ENCODE measurements around the gene CLSTN2. TPM values are rescaled to one million over a fixed set of nuclear protein-coding genes. Genes with fewer than 3 reads are reported as not detected.
A peak's percentile ranks its signal among the peaks of the same experiment; 100 is the strongest.

CLSTN2 gene
- total and polyA plus RNA-seq, 2 donors from 2014 or later: 2.0 to 12.0 TPM

DNA sequence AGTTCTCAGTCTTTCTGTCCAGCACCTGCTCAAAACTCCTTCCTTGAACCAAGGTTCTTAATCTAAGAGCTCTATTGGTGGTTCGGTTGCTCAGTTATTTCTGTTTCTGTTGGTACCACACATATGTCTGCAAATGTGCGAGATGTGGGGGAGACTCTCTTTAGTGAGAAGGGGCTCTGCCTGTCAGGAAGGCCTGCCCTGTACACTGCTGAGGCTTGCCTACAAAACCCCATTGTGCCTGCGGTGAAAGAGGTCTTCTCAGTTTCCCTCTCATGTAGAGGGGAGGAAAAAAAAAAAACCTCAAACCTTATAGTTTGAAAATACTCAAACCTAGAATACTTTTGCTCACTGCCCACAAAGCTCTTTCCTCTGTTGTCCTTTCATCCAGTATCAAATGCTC, 142.4 kb downstream of the CLSTN2 start:
- TF ChIP-seq CTCF (IDR thresholded peaks at IDR 0.05; ENCODE audit: borderline replicate concordance, extremely low read depth, insufficient read depth): no peak
- no peak overlapping the region for H3K27ac ChIP-seq (ENCODE audit: low read depth in 2 of 2, low read length in 2 of 2)
- H3K4me3 ChIP-seq (ENCODE audit: low read length in 3 of 3): no peak overlapping the region
- H3K36me3 ChIP-seq (ENCODE audit: control insufficient read depth in 2 of 3, insufficient read depth in 3 of 3, low read length in 3 of 3): no peaks in the 10 kb centered on the region
- no peaks in the 10 kb centered on the region for H3K4me1 ChIP-seq (ENCODE audit: control insufficient read depth in 2 of 3, insufficient read depth in 2 of 3, low read depth in 1 of 3, low read length in 3 of 3)
- H3K27me3 ChIP-seq (ENCODE audit: control insufficient read depth, insufficient read depth, low read length): no peaks in the 10 kb centered on the region
- intact Hi-C loops (cut with DNase I): no loop called here
- no peaks in the 10 kb centered on the region for H3K9me3 ChIP-seq (ENCODE audit: control insufficient read depth in 2 of 3, insufficient read depth in 1 of 3, low read length in 3 of 3)
- H3K9ac ChIP-seq (ENCODE audit: low read length in 3 of 3): no peak overlapping the region
- DNase-seq (no peak), FAIRE-seq (no peak)

DNA sequence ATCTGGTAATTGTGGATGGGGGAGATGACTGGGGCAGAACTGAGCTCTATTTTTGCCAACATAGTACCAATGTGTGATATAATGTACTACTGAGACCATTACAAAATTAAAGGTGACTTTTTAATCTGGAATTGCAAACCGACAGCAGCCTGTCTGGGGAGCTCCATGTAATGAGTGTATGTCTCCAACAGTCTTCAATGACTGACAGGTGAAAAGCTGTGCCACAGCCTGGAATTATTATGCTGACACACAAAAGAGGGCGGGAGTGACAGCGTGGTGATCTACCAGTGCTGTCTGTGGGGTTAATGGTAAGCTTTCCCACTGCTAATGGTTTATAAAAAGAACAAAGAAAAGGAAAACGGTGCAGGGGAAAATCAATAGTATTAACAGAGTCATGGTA, 143.4 kb downstream of the CLSTN2 start:
- no peak overlapping the region for H3K9ac ChIP-seq (ENCODE audit: low read length in 3 of 3)
- no peaks in the 10 kb centered on the region for H3K4me1 ChIP-seq (ENCODE audit: control insufficient read depth in 2 of 3, insufficient read depth in 2 of 3, low read depth in 1 of 3, low read length in 3 of 3)
- TF ChIP-seq CTCF (IDR thresholded peaks at IDR 0.05; ENCODE audit: borderline replicate concordance, extremely low read depth, insufficient read depth): no peak
- H3K4me3 ChIP-seq (ENCODE audit: low read length in 3 of 3): no peak overlapping the region
- FAIRE-seq (no peak), DNase-seq (no peak)
- intact Hi-C loops (cut with DNase I): no loop called here
- H3K36me3 ChIP-seq (ENCODE audit: control insufficient read depth in 2 of 3, insufficient read depth in 3 of 3, low read length in 3 of 3): no peaks in the 10 kb centered on the region
- H3K27me3 ChIP-seq (ENCODE audit: control insufficient read depth, insufficient read depth, low read length): no peaks in the 10 kb centered on the region
- no peak overlapping the region for H3K27ac ChIP-seq (ENCODE audit: low read depth in 2 of 2, low read length in 2 of 2)
- no peaks in the 10 kb centered on the region for H3K9me3 ChIP-seq (ENCODE audit: control insufficient read depth in 2 of 3, insufficient read depth in 1 of 3, low read length in 3 of 3)

DNA sequence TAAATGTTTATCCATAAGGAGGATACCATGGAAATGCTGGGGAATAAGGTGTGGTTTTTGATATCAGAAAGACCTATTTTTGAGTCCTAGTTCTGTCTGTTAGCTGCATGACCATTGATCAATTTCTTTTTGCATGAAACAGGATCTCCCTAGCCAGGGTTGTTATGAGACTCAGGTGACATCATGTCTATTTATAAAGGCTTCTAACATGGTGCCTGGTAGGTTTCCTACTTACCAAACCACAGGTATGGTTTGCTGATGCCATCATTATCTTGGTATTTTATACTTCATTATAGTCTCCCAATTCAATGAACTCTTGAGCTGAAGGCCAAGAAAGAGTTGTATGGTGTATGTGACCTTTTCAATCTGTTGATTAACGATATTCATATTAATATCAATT, 144.0 kb downstream of the CLSTN2 start:
- Histone ChIP-seq H3K36me3 (ENCODE audit: control insufficient read depth in 2 of 3, insufficient read depth in 3 of 3, low read length in 3 of 3) (no peaks in the 10 kb centered on the region), H3K4me1 (ENCODE audit: control insufficient read depth in 2 of 3, insufficient read depth in 2 of 3, low read depth in 1 of 3, low read length in 3 of 3) (no peaks in the 10 kb centered on the region), H3K4me3 (ENCODE audit: low read length in 3 of 3) (no peak overlapping the region), H3K27me3 (ENCODE audit: control insufficient read depth, insufficient read depth, low read length) (no peaks in the 10 kb centered on the region), H3K9ac (ENCODE audit: low read length in 3 of 3) (no peak overlapping the region), H3K27ac (ENCODE audit: low read depth in 2 of 2, low read length in 2 of 2) (no peak overlapping the region), H3K9me3 (ENCODE audit: control insufficient read depth in 2 of 3, insufficient read depth in 1 of 3, low read length in 3 of 3) (no peaks in the 10 kb centered on the region)
- no peak for TF ChIP-seq CTCF (IDR thresholded peaks at IDR 0.05; ENCODE audit: borderline replicate concordance, extremely low read depth, insufficient read depth)
- intact Hi-C loops (cut with DNase I): no loop called here
- DNase-seq (no peak), FAIRE-seq (no peak)

- FAIRE-seq (no peak), DNase-seq (peak in 2 of 5 donors; percentile 17 to 29)
- H3K36me3 ChIP-seq (ENCODE audit: control insufficient read depth in 2 of 3, insufficient read depth in 3 of 3, low read length in 3 of 3): no peaks in the 10 kb centered on the region
- no peak overlapping the region for H3K9ac ChIP-seq (ENCODE audit: low read length in 3 of 3)
- H3K27ac ChIP-seq (ENCODE audit: low read depth in 2 of 2, low read length in 2 of 2): no peak overlapping the region
- TF ChIP-seq CTCF (IDR thresholded peaks at IDR 0.05; ENCODE audit: borderline replicate concordance, extremely low read depth, insufficient read depth): no peak
- no peak overlapping the region for H3K4me3 ChIP-seq (ENCODE audit: low read length in 3 of 3)
- H3K9me3 ChIP-seq (ENCODE audit: control insufficient read depth in 2 of 3, insufficient read depth in 1 of 3, low read length in 3 of 3): no peaks in the 10 kb centered on the region
- no peaks in the 10 kb centered on the region for H3K4me1 ChIP-seq (ENCODE audit: control insufficient read depth in 2 of 3, insufficient read depth in 2 of 3, low read depth in 1 of 3, low read length in 3 of 3)
- no peaks in the 10 kb centered on the region for H3K27me3 ChIP-seq (ENCODE audit: control insufficient read depth, insufficient read depth, low read length)
- intact Hi-C loops (cut with DNase I): no loop called here
Measured at GRCh38 chr3:140081887-140082286, 146.9 kb downstream of the CLSTN2 start.

Measured in kidney (tissue), 14 donors.